MM.1S (cell line): Measurements from ENCODE around the gene HLA-DQA1.

Experiments used
- DNase-seq: peaks from one replicate; pipeline ENCODE4 v3.0.0-alpha.2; 2015
- H2AFZ ChIP-seq: fragments of 300-600 bp; sonication (generic); 2 replicates; pipeline ENCODE4 v1.6.0; 2016; ENCODE audit warnings: antibody characterized with exemption, low read length
- H3F3A ChIP-seq: fragments of 300-600 bp; sonication (generic); 2 replicates; pipeline ENCODE4 v1.6.1; 2016; ENCODE audit warnings: mild to moderate bottlenecking, antibody characterized with exemption, low read length, moderate library complexity, mixed read lengths; ENCODE audit not compliant: insufficient read depth
- H3K27ac ChIP-seq: fragments of 300-600 bp; sonication (generic); 2 replicates; pipeline ENCODE4 v1.5.1; 2016; ENCODE audit warnings: mild to moderate bottlenecking, low read length
- H3K27me3 ChIP-seq: fragments of 300-600 bp; sonication (generic); replicated peaks from 2 replicates; pipeline ENCODE4 v1.6.0; 2016; ENCODE audit warnings: low read length; ENCODE audit not compliant: insufficient read depth
- H3K36me3 ChIP-seq: fragments of 300-600 bp; sonication (generic); replicated peaks from 2 replicates; pipeline ENCODE4 v1.6.1; 2016; ENCODE audit warnings: mild to moderate bottlenecking, low read length, mixed read lengths; ENCODE audit not compliant: insufficient read depth
- H3K4me1 ChIP-seq: fragments of 300-600 bp; sonication (generic); 2 replicates; pipeline ENCODE4 v1.6.1; 2016; ENCODE audit warnings: low read length, mixed read lengths
- H3K4me2 ChIP-seq: fragments of 300-600 bp; sonication (generic); 2 replicates; pipeline ENCODE4 v1.6.0; 2016; ENCODE audit warnings: low read depth, low read length
- H3K4me3 ChIP-seq: fragments of 300-600 bp; sonication (generic); 2 replicates; pipeline ENCODE4 v1.5.1; 2016; ENCODE audit warnings: low read length, mixed read lengths
- H3K79me2 ChIP-seq: fragments of 300-600 bp; sonication (generic); 2 replicates; pipeline ENCODE4 v1.6.1; 2016; ENCODE audit warnings: mixed run types, low read length, mixed read lengths
- H3K9ac ChIP-seq: fragments of 300-600 bp; sonication (generic); 2 replicates; pipeline ENCODE4 v1.6.1; 2016; ENCODE audit warnings: low read length, mixed read lengths
- H3K9me2 ChIP-seq: fragments of 300-600 bp; sonication (generic); replicated peaks from 2 replicates; pipeline ENCODE4 v1.6.1; 2016; ENCODE audit warnings: mild to moderate bottlenecking, low read length, mixed read lengths; ENCODE audit not compliant: insufficient read depth
- H3K9me3 ChIP-seq: fragments of 300-600 bp; sonication (generic); replicated peaks from 2 replicates; pipeline ENCODE4 v1.6.1; 2016; ENCODE audit warnings: mild to moderate bottlenecking, low read length, mixed read lengths; ENCODE audit not compliant: insufficient read depth
- H4K20me1 ChIP-seq: fragments of 300-600 bp; sonication (generic); 2 replicates; pipeline ENCODE4 v1.6.1; 2016; ENCODE audit warnings: mild to moderate bottlenecking, low read length, moderate library complexity, mixed read lengths; ENCODE audit not compliant: insufficient read depth
- CTCF ChIP-seq: fragments of 300-600 bp; sonication (generic); IDR thresholded peaks from 2 replicates; pipeline ENCODE4 v1.5.1; 2016; ENCODE audit warnings: antibody characterized with exemption, low read length, mixed read lengths
- EZH2 ChIP-seq: fragments of 300-600 bp; sonication (generic); optimal IDR thresholded peaks from 2 replicates; pipeline ENCODE3; 2017; ENCODE audit warnings: low read depth, mild to moderate bottlenecking, antibody characterized with exemption, low read length, mixed read lengths
- EZH2phosphoT487 ChIP-seq: fragments of 300-600 bp; sonication (generic); IDR thresholded peaks from 2 replicates; pipeline ENCODE4 v1.6.1; 2018; ENCODE audit warnings: antibody characterized with exemption, low read length

Gene HLA-DQA1

GRCh38 chr6:32603888-32604287, 33.3 kb upstream of the HLA-DQA1 start:
- H3K27ac ChIP-seq: peak overlapping the region; percentile 73
- peak overlapping the region; percentile 20; the same call in 1 of the 2 replicates for H3K4me3 ChIP-seq

GRCh38 chr6:32604434-32604877, 32.8 kb upstream of the HLA-DQA1 start:
- H4K20me1 ChIP-seq: no peaks in the 10 kb centered on the region
- H3K4me3 ChIP-seq: peak overlapping the region; percentile 20; the same call in 1 of the 2 replicates
- H2AFZ ChIP-seq: no peak overlapping the region
- H3K79me2 ChIP-seq: no peaks in the 10 kb centered on the region
- no peak overlapping the region for H3K9ac ChIP-seq
- peak overlapping the region; percentile 39; the same call in 1 of the 2 replicates for H3K4me2 ChIP-seq
- H3K9me2 ChIP-seq: no peaks in the 10 kb centered on the region
- no peaks in the 10 kb centered on the region for H3K9me3 ChIP-seq
- H3K4me1 ChIP-seq: peaks cover 8% of the 10 kb centered on the region
- no peak for DNase-seq
- H3K27me3 ChIP-seq: no peaks in the 10 kb centered on the region
- no peaks in the 10 kb centered on the region for H3K36me3 ChIP-seq
- no peaks in the 10 kb centered on the region for H3F3A ChIP-seq
- peak overlapping the region; percentile 73; the same call in 1 of the 2 replicates for H3K27ac ChIP-seq
- TF ChIP-seq CTCF (no peak), EZH2 (no peak), EZH2phosphoT487 (no peak)

More at GRCh38 chr6:32603888-32604287, 33.3 kb upstream of the HLA-DQA1 start:
- no peaks in the 10 kb centered on the region for H3K9me3 ChIP-seq
- no peak overlapping the region for H3K9ac ChIP-seq
- no peaks in the 10 kb centered on the region for H3K79me2 ChIP-seq
- no peak for DNase-seq
- no peaks in the 10 kb centered on the region for H3K36me3 ChIP-seq
- no peak overlapping the region for H2AFZ ChIP-seq
- peak overlapping the region; percentile 39; the same call in 1 of the 2 replicates for H3K4me2 ChIP-seq
- TF ChIP-seq EZH2phosphoT487 (no peak), CTCF (no peak), EZH2 (no peak)
- H3K4me1 ChIP-seq: peaks cover 5% of the 10 kb centered on the region; the same call in 1 of the 2 replicates
- H3K9me2 ChIP-seq: no peaks in the 10 kb centered on the region
- H3K27me3 ChIP-seq: no peaks in the 10 kb centered on the region
- H4K20me1 ChIP-seq: no peaks in the 10 kb centered on the region
- no peaks in the 10 kb centered on the region for H3F3A ChIP-seq

- Histone ChIP-seq H3K4me1 (peaks cover 10% of the 10 kb centered on the region), H2AFZ (no peak overlapping the region), H3F3A (no peaks in the 10 kb centered on the region), H3K9me3 (no peaks in the 10 kb centered on the region), H3K79me2 (no peaks in the 10 kb centered on the region), H3K9me2 (no peaks in the 10 kb centered on the region), H3K36me3 (no peaks in the 10 kb centered on the region), H3K27ac (no peak overlapping the region), H3K4me2 (no peak overlapping the region), H4K20me1 (no peaks in the 10 kb centered on the region), H3K27me3 (no peaks in the 10 kb centered on the region), H3K4me3 (no peak overlapping the region), H3K9ac (no peak overlapping the region)
- TF ChIP-seq CTCF (no peak), EZH2phosphoT487 (no peak), EZH2 (no peak)
- DNase-seq: no peak
These were observed 29.8 kb upstream of the HLA-DQA1 start for GRCh38 chr6:32607263-32607987.
